ENCODE measurements around the gene GSTO1. TPM values are rescaled to one million over a fixed set of nuclear protein-coding genes. Genes with fewer than 3 reads are reported as not detected.
A peak's percentile ranks its signal among the peaks of the same experiment; 100 is the strongest.
"Not testable (repeated sequence)": the region's sequence is repeated elsewhere in the genome, so short reads cannot be mapped to it uniquely, and the experiment has no call there.

The GSTO1 gene
- polyA plus RNA-seq, 1 donor = 229 TPM

DNA sequence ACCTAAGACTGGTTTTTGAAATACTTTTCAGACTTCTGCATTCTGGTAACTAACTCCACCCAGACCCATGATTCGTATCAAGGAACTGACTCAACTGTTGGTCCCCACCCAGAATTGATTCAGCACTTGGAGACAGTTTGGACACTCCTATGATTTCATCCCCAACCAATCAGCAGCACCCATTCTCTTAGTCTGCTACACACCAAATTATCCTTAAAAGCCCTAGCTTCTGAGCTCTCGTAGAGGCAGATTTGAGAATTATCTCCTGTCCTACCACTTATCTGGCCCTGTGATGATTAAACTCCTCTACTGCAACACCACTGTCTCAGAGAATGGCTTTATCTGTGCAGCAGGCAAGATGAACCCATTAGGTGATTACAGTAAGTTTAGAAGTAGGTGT, 7.7 kb upstream of the GSTO1 start:
- H3K9me3 ChIP-seq (ENCODE audit: control insufficient read depth, low read depth, low read length) = peaks cover 10% of the 10 kb centered on the region
- no peak overlapping the region for H3K27ac ChIP-seq (ENCODE audit: low read length)
- H3K36me3 ChIP-seq (ENCODE audit: control insufficient read depth, insufficient read depth, low read length) = no peaks in the 10 kb centered on the region
- no peak for DNase-seq
- WGBS (ENCODE audit: insufficient coverage, low lambda C conversion rate) = no CpG with 5 or more reads among the region's 2 CpGs
- peaks cover 29% of the 10 kb centered on the region for H3K4me1 ChIP-seq (ENCODE audit: control insufficient read depth, insufficient read depth, low read length)
- no peak overlapping the region for H3K4me3 ChIP-seq (ENCODE audit: low read length)
- no peaks in the 10 kb centered on the region for H3K27me3 ChIP-seq (ENCODE audit: control insufficient read depth, insufficient read depth, low read length)

DNA sequence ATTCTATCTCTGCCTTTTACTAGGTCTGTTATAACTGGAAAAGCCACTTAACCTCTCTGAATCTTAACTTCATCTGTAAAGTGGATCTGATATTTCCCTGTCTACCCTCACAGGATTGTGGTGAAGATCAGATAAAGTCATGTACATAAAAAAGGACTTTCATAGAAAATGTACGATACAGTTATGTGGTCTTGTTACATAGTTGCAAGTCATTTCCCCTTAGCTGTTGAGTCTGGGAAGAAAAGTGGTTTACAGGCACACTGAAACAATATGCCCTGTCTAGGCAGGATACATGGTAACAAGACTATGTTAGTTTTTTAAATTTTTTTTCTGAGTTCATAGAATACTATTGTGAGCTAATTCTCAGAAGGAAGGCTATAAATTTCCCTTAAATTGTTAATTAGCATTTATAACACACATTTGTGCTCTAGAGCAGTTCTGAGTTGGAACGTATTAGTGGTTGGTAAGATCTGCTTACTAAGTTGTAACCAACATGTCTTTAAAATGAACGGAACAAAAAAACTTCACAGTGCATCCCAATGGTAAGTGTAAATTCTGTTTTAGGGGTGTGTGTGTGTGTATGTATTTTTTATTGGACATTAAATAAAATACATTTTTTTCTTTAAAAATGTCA, 7.1 kb upstream of the GSTO1 start:
- DNase-seq = no peak
- peaks cover 36% of the 10 kb centered on the region for H3K4me1 ChIP-seq (ENCODE audit: control insufficient read depth, insufficient read depth, low read length)
- H3K9me3 ChIP-seq (ENCODE audit: control insufficient read depth, low read depth, low read length) = peaks cover 10% of the 10 kb centered on the region
- WGBS (ENCODE audit: insufficient coverage, low lambda C conversion rate) = 80% methylated on average over 1 of the region's 3 CpGs
- no peaks in the 10 kb centered on the region for H3K27me3 ChIP-seq (ENCODE audit: control insufficient read depth, insufficient read depth, low read length)
- H3K27ac ChIP-seq (ENCODE audit: low read length) = no peak overlapping the region
- no peaks in the 10 kb centered on the region for H3K36me3 ChIP-seq (ENCODE audit: control insufficient read depth, insufficient read depth, low read length)
- no peak overlapping the region for H3K4me3 ChIP-seq (ENCODE audit: low read length)

DNA sequence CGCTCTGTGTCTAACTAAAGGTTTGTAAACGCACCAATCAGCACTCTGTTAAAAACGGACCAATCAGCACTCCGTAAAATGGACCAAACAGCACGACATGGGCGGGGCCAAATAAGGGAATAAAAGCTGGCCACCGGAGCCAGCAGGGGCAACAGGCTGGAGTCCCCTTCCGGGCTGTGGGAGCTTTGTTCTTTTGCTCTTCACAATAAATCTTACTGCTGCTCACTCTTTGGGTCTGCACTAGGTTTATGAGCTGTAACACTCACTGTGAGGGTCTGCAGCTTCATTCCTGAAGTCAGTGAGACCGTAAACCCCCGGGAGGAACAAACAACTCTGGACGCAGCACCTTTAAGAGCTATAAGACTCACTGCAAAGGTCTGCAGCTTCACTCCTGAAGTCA, 5.8 kb upstream of the GSTO1 start:
- H3K4me1 ChIP-seq (ENCODE audit: control insufficient read depth, insufficient read depth, low read length) = peaks cover 37% of the 10 kb centered on the region
- H3K9me3 ChIP-seq (ENCODE audit: control insufficient read depth, low read depth, low read length); H3K36me3 ChIP-seq (ENCODE audit: control insufficient read depth, insufficient read depth, low read length); H3K4me3 ChIP-seq (ENCODE audit: low read length); DNase-seq; H3K27ac ChIP-seq (ENCODE audit: low read length); H3K27me3 ChIP-seq (ENCODE audit: control insufficient read depth, insufficient read depth, low read length): not testable (repeated sequence)
- 100% methylated on average over 1 of the region's 11 CpGs for WGBS (ENCODE audit: insufficient coverage, low lambda C conversion rate)

DNA sequence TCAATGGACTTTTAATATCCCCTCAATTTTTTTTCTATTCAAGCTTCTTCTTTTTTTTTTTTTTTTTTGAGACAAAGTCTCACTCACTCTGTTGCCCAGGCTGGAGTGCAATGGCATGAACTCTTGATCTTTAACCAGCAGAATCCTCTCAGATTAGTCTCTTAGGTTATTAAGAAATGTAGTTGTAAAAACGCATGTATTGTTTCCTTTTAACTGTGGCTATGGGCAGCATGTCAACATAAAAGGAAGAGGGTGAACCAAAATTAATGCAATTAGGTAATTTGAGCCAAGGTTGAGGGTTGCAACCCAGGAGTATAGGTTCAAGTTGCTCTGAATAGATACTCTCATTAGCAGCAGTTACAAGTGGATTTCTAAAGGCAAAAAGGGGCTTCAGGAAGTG, 4.3 kb upstream of the GSTO1 start:
- DNase-seq = peak in 1 of 2 donors; percentile 77
- no CpG with 5 or more reads among the region's 1 CpG for WGBS (ENCODE audit: insufficient coverage, low lambda C conversion rate)
- H3K36me3 ChIP-seq (ENCODE audit: control insufficient read depth, insufficient read depth, low read length) = no peaks in the 10 kb centered on the region
- peak overlapping the region; percentile 75 for H3K27ac ChIP-seq (ENCODE audit: low read length)
- peaks cover 40% of the 10 kb centered on the region for H3K4me1 ChIP-seq (ENCODE audit: control insufficient read depth, insufficient read depth, low read length)
- H3K4me3 ChIP-seq (ENCODE audit: low read length) = no peak overlapping the region
- H3K9me3 ChIP-seq (ENCODE audit: control insufficient read depth, low read depth, low read length) = peaks cover 4% of the 10 kb centered on the region
- no peaks in the 10 kb centered on the region for H3K27me3 ChIP-seq (ENCODE audit: control insufficient read depth, insufficient read depth, low read length)

DNA sequence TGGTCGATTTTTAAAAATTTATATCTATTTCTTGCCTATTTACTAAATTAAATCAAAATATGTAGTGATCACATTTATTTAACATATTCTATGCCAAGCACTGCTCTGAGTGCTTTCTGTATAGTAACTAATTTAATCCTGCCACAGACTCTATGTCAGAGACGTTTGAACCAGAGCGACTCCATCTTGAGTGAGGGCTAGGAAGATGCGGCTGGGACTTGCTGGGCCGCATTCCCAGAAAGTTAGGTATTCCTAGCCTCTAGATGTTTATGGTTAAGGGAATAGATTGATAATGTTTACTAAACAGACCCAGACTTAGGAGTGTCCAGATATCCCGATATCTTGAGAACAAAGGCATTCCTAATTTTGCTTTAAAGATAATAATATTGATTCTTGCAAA, 3.2 kb upstream of the GSTO1 start:
- H3K36me3 ChIP-seq (ENCODE audit: control insufficient read depth, insufficient read depth, low read length) = no peaks in the 10 kb centered on the region
- 100% methylated on average over 1 of the region's 6 CpGs for WGBS (ENCODE audit: insufficient coverage, low lambda C conversion rate)
- no peak overlapping the region for H3K4me3 ChIP-seq (ENCODE audit: low read length)
- peaks cover 3% of the 10 kb centered on the region for H3K9me3 ChIP-seq (ENCODE audit: control insufficient read depth, low read depth, low read length)
- H3K27ac ChIP-seq (ENCODE audit: low read length) = peak overlapping the region; percentile 75
- H3K4me1 ChIP-seq (ENCODE audit: control insufficient read depth, insufficient read depth, low read length) = peaks cover 40% of the 10 kb centered on the region
- no peaks in the 10 kb centered on the region for H3K27me3 ChIP-seq (ENCODE audit: control insufficient read depth, insufficient read depth, low read length)
- DNase-seq = no peak

DNA sequence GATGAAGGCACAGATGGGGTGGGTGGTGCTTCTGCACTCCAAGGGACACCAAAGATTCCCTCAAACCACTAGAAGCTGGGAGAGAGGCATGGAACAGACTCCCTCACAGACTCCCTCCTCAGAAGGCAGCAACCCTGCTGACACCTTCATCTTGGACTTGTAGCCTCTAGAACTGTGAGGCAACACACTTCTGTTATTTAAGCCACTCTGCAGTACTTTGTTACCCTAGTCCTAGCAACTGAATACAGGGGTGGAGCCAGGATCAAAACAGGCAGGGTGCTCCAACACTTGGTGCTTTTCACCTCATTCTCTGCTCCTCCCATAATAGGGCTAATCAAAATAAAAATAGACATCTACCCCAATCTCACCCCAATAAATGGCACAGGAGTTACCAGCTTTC, 2.3 kb upstream of the GSTO1 start:
- Histone ChIP-seq H3K4me3 (ENCODE audit: low read length) (no peak overlapping the region), H3K27ac (ENCODE audit: low read length) (peak overlapping the region; percentile 81), H3K27me3 (ENCODE audit: control insufficient read depth, insufficient read depth, low read length) (no peaks in the 10 kb centered on the region), H3K4me1 (ENCODE audit: control insufficient read depth, insufficient read depth, low read length) (peaks cover 40% of the 10 kb centered on the region), H3K36me3 (ENCODE audit: control insufficient read depth, insufficient read depth, low read length) (peaks cover 1% of the 10 kb centered on the region), H3K9me3 (ENCODE audit: control insufficient read depth, low read depth, low read length) (no peaks in the 10 kb centered on the region)
- DNase-seq = peak in 1 of 2 donors; percentile 75

DNA sequence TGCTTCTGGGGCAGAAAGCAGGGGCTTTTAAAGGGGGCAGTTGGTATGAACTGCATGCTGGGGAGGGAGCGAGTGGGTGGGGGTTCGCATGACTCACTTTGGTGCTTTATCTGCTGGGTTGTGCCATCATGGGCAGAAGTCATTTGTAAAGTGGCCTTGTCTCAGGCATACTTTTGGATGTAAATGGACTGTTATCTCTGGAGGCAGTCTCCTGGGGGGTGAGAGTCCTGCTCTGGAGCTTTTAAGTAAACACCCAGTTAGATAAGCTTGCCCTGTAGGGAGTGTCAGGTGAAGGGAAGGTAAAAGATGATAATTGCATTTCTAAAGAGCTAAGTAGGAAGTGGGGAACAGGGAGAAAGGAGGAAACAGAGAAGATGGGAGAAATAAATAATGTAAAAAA, 1.6 kb upstream of the GSTO1 start:
- peaks cover 43% of the 10 kb centered on the region for H3K4me1 ChIP-seq (ENCODE audit: control insufficient read depth, insufficient read depth, low read length)

DNA sequence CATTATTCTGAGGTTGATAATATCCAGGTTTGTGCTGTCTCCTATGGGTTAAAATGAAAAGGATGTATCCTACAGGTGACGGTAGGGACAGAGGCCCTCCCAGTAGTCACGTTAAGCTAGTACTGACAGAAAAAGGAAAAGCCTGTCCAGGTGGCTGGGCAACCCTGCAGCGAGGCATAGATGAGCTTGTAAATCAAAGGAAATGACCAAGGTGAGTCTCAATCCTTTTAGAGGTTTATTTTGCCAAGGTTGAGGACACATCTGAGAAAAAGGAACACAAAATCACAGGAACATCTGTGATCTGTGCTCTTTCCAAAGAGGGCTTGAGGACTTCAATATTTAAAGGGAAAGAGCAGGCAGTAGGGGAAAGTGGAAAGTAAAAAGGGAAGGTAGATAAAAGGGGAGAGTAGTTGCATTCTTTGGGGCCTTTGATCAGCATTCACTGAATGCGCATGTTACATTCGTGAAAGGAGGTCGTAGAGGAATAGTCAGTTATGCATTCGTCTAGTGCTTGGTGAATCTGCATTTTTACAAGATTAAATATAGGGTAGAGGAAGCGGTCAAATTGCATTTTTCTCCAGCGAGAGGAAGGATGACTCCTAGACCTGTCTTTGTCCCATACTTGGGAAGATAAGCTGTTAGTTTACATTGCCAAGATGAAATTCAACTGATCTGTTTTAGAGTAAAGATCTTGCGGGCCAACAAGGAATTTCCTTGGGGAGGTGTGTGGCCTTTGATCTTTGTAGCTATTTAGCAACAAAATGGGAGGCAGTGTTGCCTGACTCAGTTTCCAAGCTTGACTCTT, 884 bp upstream of the GSTO1 start:
- peak in 1 of 2 donors; percentile 34 for DNase-seq
- Histone ChIP-seq H3K4me1 (ENCODE audit: control insufficient read depth, insufficient read depth, low read length) (peaks cover 50% of the 10 kb centered on the region), H3K27me3 (ENCODE audit: control insufficient read depth, insufficient read depth, low read length) (no peaks in the 10 kb centered on the region), H3K4me3 (ENCODE audit: low read length) (peak overlapping the region; percentile 71), H3K27ac (ENCODE audit: low read length) (peak overlapping the region; percentile 95), H3K36me3 (ENCODE audit: control insufficient read depth, insufficient read depth, low read length) (peaks cover 10% of the 10 kb centered on the region), H3K9me3 (ENCODE audit: control insufficient read depth, low read depth, low read length) (no peaks in the 10 kb centered on the region)
- 30% methylated on average over 4 of the region's 10 CpGs for WGBS (ENCODE audit: insufficient coverage, low lambda C conversion rate)

More for the DNA sequence above, 1.6 kb upstream of the GSTO1 start:
- Histone ChIP-seq H3K27me3 (ENCODE audit: control insufficient read depth, insufficient read depth, low read length) (no peaks in the 10 kb centered on the region), H3K9me3 (ENCODE audit: control insufficient read depth, low read depth, low read length) (no peaks in the 10 kb centered on the region), H3K36me3 (ENCODE audit: control insufficient read depth, insufficient read depth, low read length) (peaks cover 6% of the 10 kb centered on the region), H3K4me3 (ENCODE audit: low read length) (no peak overlapping the region), H3K27ac (ENCODE audit: low read length) (peak overlapping the region; percentile 95)
- DNase-seq = peak; percentile 90 to 95
- no CpG with 5 or more reads among the region's 2 CpGs for WGBS (ENCODE audit: insufficient coverage, low lambda C conversion rate)

DNA sequence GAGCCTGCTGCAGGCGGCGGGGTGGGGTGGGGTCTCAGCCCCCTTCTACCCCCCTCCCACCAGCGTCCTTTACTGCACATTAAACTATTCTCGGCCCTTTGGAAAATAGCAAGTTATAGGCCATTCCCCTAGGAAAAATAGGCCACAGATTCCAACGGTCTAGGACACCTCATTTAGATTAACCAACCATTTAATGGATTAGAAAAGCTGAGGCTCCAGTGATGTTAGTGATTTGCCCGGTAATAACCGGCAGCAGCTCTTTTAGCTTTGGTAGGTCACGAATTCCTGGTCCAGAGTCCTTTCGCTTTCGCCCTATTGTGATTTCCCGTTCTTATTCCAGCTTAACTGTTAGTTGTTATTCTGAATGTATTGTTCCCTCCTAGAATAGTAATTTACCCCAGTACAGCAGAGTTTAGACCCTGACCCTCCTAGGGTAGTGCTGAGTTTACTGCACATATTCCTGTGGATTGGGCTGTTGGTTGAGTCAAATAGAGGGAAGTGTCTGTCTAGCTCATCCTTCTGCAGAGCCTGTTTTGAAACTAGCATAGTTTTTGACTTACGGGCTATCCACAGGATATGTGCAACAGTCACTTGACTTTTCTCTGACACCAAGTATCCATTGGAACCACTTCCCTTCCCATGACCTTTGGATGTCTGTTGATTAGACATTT, 754 bp downstream of the GSTO1 start:
- peak in 1 of 2 donors; percentile 77 for DNase-seq
- Histone ChIP-seq H3K36me3 (ENCODE audit: control insufficient read depth, insufficient read depth, low read length) (peaks cover 22% of the 10 kb centered on the region), H3K4me1 (ENCODE audit: control insufficient read depth, insufficient read depth, low read length) (peaks cover 55% of the 10 kb centered on the region), H3K27ac (ENCODE audit: low read length) (peak overlapping the region; percentile 95), H3K27me3 (ENCODE audit: control insufficient read depth, insufficient read depth, low read length) (no peaks in the 10 kb centered on the region), H3K4me3 (ENCODE audit: low read length) (peak overlapping the region; percentile 71), H3K9me3 (ENCODE audit: control insufficient read depth, low read depth, low read length) (no peaks in the 10 kb centered on the region)
- 8% methylated on average over 5 of the region's 12 CpGs for WGBS (ENCODE audit: insufficient coverage, low lambda C conversion rate)

DNA sequence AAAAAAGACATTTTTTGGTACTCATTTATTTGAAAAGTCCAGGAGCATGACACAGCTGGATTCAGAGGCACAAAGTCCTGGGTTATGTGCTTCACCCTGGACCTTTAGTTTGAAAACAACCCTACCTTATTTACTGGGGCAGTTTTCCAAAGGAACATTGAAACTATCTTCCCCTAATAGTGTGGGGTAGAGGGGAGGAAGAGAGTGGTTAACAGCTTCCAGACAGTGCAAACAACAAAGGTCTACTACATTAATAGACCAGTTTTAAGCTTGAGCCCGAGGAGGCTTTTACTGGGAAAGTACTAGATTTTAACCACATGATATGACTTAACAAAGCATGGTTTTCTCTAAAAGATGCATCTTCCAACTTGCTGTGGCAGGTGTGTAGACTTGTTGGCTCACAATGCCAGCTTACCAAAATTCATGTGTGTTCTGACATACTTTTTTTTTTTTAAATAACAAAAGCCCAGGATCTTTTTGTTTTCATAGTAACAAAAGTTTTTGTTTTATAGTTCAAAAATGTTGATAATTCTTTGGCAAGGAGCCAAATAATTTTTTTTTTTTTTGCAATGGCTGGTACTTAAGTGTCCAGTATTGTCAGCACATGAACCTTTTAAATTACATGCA, 1.8 kb downstream of the GSTO1 start:
- Histone ChIP-seq H3K36me3 (ENCODE audit: control insufficient read depth, insufficient read depth, low read length) (peaks cover 31% of the 10 kb centered on the region), H3K9me3 (ENCODE audit: control insufficient read depth, low read depth, low read length) (no peaks in the 10 kb centered on the region), H3K27ac (ENCODE audit: low read length) (peak overlapping the region; percentile 95), H3K4me3 (ENCODE audit: low read length) (peak overlapping the region; percentile 71), H3K4me1 (ENCODE audit: control insufficient read depth, insufficient read depth, low read length) (peaks cover 48% of the 10 kb centered on the region), H3K27me3 (ENCODE audit: control insufficient read depth, insufficient read depth, low read length) (no peaks in the 10 kb centered on the region)
- DNase-seq = peak in 1 of 2 donors; percentile 46
- WGBS (ENCODE audit: insufficient coverage, low lambda C conversion rate) = no CpG with 5 or more reads among the region's 1 CpG
